SK-N-SH (cell line): ENCODE measurements around the gene DSCAM. TPM values are rescaled to one million over a fixed set of nuclear protein-coding genes. Genes with fewer than 3 reads are reported as not detected.

Experiments
- CTCF ChIA-PET: fragments of 300-600, 350-600 bp; formaldehyde crosslinking; extraction: SDS; loops from one replicate; lab custom pipeline; 2021; lab: Yijun Ruan, JAX
- POLR2A ChIA-PET: fragments of 350-600 bp; sonication (Branson Sonifier 250); formaldehyde crosslinking; extraction: SDS; loops from one replicate; lab custom pipeline; 2020; ENCODE audit warnings: antibody characterized with exemption, inconsistent platforms; lab: Yijun Ruan, JAX
- DNase-seq: peaks from one replicate; pipeline ENCODE4 v3.0.0; 2012
- H2AFZ ChIP-seq: fragments of 200-600 bp; sonication (generic); 2 replicates; pipeline ENCODE4 v1.8.1; 2016; ENCODE audit warnings: antibody characterized with exemption, mild to moderate bottlenecking, low read depth
- H3F3A ChIP-seq: fragments of 200-600 bp; sonication (generic); replicated peaks from 2 replicates; pipeline ENCODE3; 2016; ENCODE audit warnings: antibody characterized with exemption, mild to moderate bottlenecking; ENCODE audit not compliant: insufficient read depth
- H3K27ac ChIP-seq, 2 experiments: fragments of 200-500 bp in 1 of 2; fragments of 200-600 bp in 1 of 2; sonication (Bioruptor generic) in 1 of 2; sonication (generic), shearing (Covaris generic) in 1 of 2; 2 replicates each; pipeline versions ENCODE4 v1.5.1 to v1.6.1; 2014 to 2016; ENCODE audit warnings: low read depth in 2 of 2, inconsistent platforms in 1 of 2, low read length in 1 of 2, mild to moderate bottlenecking in 1 of 2, mixed read lengths in 1 of 2
- H3K27me3 ChIP-seq: fragments of 200-600 bp; sonication (generic), shearing (Covaris generic); 2 replicates; pipeline ENCODE4 v1.6.1; 2016; ENCODE audit warnings: mixed run types; ENCODE audit not compliant: insufficient read depth
- H3K36me3 ChIP-seq, 2 experiments: fragments of 200-500 bp in 1 of 2; fragments of 200-600 bp in 1 of 2; sonication (Bioruptor generic) in 1 of 2; sonication (generic) in 1 of 2; replicated peaks in 1 of 2; 2 replicates each; pipeline versions ENCODE3 to v1.5.1; 2014 to 2016; ENCODE audit warnings: low read length in 1 of 2, mild to moderate bottlenecking in 1 of 2; ENCODE audit not compliant: insufficient read depth in 2 of 2, control insufficient read depth in 1 of 2
- H3K4me1 ChIP-seq, 2 experiments: fragments of 200-500 bp in 1 of 2; fragments of 200-600 bp in 1 of 2; sonication (Bioruptor generic) in 1 of 2; sonication (generic), shearing (Covaris generic) in 1 of 2; 2 replicates each; pipeline versions ENCODE4 v1.5.1 to v1.6.1; 2014 to 2016; ENCODE audit warnings: low read depth in 1 of 2, low read length in 1 of 2, mixed run types in 1 of 2; ENCODE audit not compliant: insufficient read depth in 2 of 2, control insufficient read depth in 1 of 2
- H3K4me2 ChIP-seq: fragments of 200-600 bp; sonication (generic), shearing (Covaris generic); 2 replicates; pipeline ENCODE4 v1.6.1; 2017; ENCODE audit warnings: mixed run types
- H3K4me3 ChIP-seq, 2 experiments: fragments of 200-500 bp in 1 of 2; fragments of 200-600 bp in 1 of 2; sonication (Bioruptor generic) in 1 of 2; sonication (generic), shearing (Covaris generic) in 1 of 2; 2 replicates each; pipeline versions ENCODE4 v1.5.1 to v1.8.1; 2014 to 2016; ENCODE audit warnings: low read depth in 2 of 2, inconsistent platforms in 1 of 2, low read length in 1 of 2, mild to moderate bottlenecking in 1 of 2, mixed read lengths in 1 of 2, moderate library complexity in 1 of 2
- H3K79me2 ChIP-seq: fragments of 200-600 bp; sonication (generic); 2 replicates; pipeline ENCODE4 v1.8.1; 2017; ENCODE audit warnings: mild to moderate bottlenecking; ENCODE audit not compliant: insufficient read depth
- H3K9ac ChIP-seq: fragments of 200-600 bp; sonication (generic); 2 replicates; pipeline ENCODE4 v1.6.1; 2017; ENCODE audit warnings: mixed run types
- H3K9me2 ChIP-seq: fragments of 200-600 bp; sonication (generic); 2 replicates; pipeline ENCODE4 v1.6.1; 2017; ENCODE audit warnings: mixed run types
- H3K9me3 ChIP-seq: fragments of 200-600 bp; sonication (generic); 2 replicates; pipeline ENCODE4 v1.6.1; 2017; ENCODE audit warnings: mixed run types, mild to moderate bottlenecking, moderate library complexity
- H4K20me1 ChIP-seq: fragments of 200-600 bp; sonication (generic); 2 replicates; pipeline ENCODE4 v1.6.1; 2017; ENCODE audit warnings: mild to moderate bottlenecking, mixed run types; ENCODE audit not compliant: insufficient read depth
- CTCF ChIP-seq: fragments of 200-600 bp; sonication (generic); IDR thresholded peaks from 2 replicates; pipeline ENCODE4 v1.6.1; 2017; ENCODE audit warnings: antibody characterized with exemption, mild to moderate bottlenecking, moderate library complexity
- ELF1 ChIP-seq: IDR thresholded peaks from 2 replicates; pipeline ENCODE4 v1.4.0; 2012
- FOXJ3 ChIP-seq: sonication (generic); formaldehyde crosslinking; IDR thresholded peaks from 2 replicates; pipeline ENCODE4 v1.5.1; 2020; ENCODE audit warnings: mild to moderate bottlenecking, missing genetic modification reagents
- FOXM1 ChIP-seq: IDR thresholded peaks from 2 replicates; pipeline ENCODE4 v1.4.0; 2012; ENCODE audit warnings: low read depth, mild to moderate bottlenecking
- IRF3 ChIP-seq: fragments of 150-350 bp; IDR thresholded peaks from 2 replicates; pipeline ENCODE4 v1.6.1; 2016; ENCODE audit warnings: mild to moderate bottlenecking, low read depth, low read length
- JUND ChIP-seq: IDR thresholded peaks from 2 replicates; pipeline ENCODE4 v1.4.0; 2012
- MAX ChIP-seq: IDR thresholded peaks from 2 replicates; pipeline ENCODE4 v1.4.0; 2012; ENCODE audit warnings: low read depth
- RCOR1 ChIP-seq: fragments of 150-350 bp; IDR thresholded peaks from 2 replicates; pipeline ENCODE4 v1.6.1; 2017; ENCODE audit warnings: antibody characterized with exemption, low read length
- SIN3A ChIP-seq: IDR thresholded peaks from 2 replicates; pipeline ENCODE4 v1.6.1; 2012; ENCODE audit warnings: low read depth, mild to moderate bottlenecking, low read length, moderate library complexity, borderline replicate concordance
- WGBS: methylation state at CpG from one replicate; pipeline ENCODE4 v1.1.6; 2017; ENCODE audit warnings: low lambda C conversion rate; 5-methylcytosine and 5-hydroxymethylcytosine counted together
- polyA plus RNA-seq, 3 experiments: library from polyadenylated mRNA; depleted of rRNA; stranded (reverse); fragments of >200 nt; gene quantifications; 2 replicates each; pipeline ENCODE4 v1.2.3, GENCODE V29; 2012

Gene DSCAM
- polyA plus RNA-seq, 1 of the 3 experiments (the other 2 are of a cell fraction): not detected

GRCh38 chr21:40783404-40783803 lies 63.6 kb downstream of the DSCAM start:
- POLR2A ChIA-PET: no interaction called here
- H3K36me3 ChIP-seq: no peaks in the 10 kb centered on the region
- CTCF ChIA-PET: no interaction called here
- H3F3A ChIP-seq: no peaks in the 10 kb centered on the region
- no peaks in the 10 kb centered on the region for H3K4me1 ChIP-seq
- WGBS: 29% methylated on average over 6 of the region's 6 CpGs
- H3K27me3 ChIP-seq: no peaks in the 10 kb centered on the region
- H3K79me2 ChIP-seq: no peaks in the 10 kb centered on the region
- no peak overlapping the region for H3K4me2 ChIP-seq
- DNase-seq: no peak
- H3K9me2 ChIP-seq: no peaks in the 10 kb centered on the region
- no peak overlapping the region for H3K4me3 ChIP-seq
- no peaks in the 10 kb centered on the region; the same call in 1 of the 2 replicates for H3K9me3 ChIP-seq
- no peak for TF ChIP-seq FOXM1
- TF ChIP-seq MAX: no peak
- TF ChIP-seq RCOR1: no peak
- TF ChIP-seq SIN3A: no peak
- TF ChIP-seq, all 33 proteins: peak for 0
- Histone ChIP-seq H3K9ac (no peak overlapping the region), H2AFZ (no peak overlapping the region), H3K27ac (no peak overlapping the region), H4K20me1 (no peaks in the 10 kb centered on the region)

GRCh38 chr21:40770435-40771055 lies 76.4 kb downstream of the DSCAM start:
- Histone ChIP-seq H3K36me3 (no peaks in the 10 kb centered on the region), H3K4me3 (no peak overlapping the region), H3K79me2 (no peaks in the 10 kb centered on the region), H3K9me3 (no peaks in the 10 kb centered on the region), H2AFZ (no peak overlapping the region), H3K27ac (no peak overlapping the region), H3K9me2 (no peaks in the 10 kb centered on the region), H3K4me2 (no peak overlapping the region), H3K27me3 (no peaks in the 10 kb centered on the region), H3F3A (no peaks in the 10 kb centered on the region), H3K4me1 (peaks cover 0 to 2% of the 10 kb centered on the region in 2 experiments; a peak in 1 of 4 replicates), H3K9ac (no peak overlapping the region), H4K20me1 (no peaks in the 10 kb centered on the region)
- 9% methylated on average over 5 of the region's 5 CpGs for WGBS
- ChIA-PET CTCF (no interaction called here), POLR2A (no interaction called here)
- no peak for TF ChIP-seq JUND
- no peak for TF ChIP-seq IRF3
- no peak for TF ChIP-seq ELF1
- TF ChIP-seq CTCF: no peak
- no peak for TF ChIP-seq FOXJ3 (CRISPR knock-in tag)
- DNase-seq: no peak
